ENCODE measurements around the gene ALK. TPM values are rescaled to one million over a fixed set of nuclear protein-coding genes. Genes with fewer than 3 reads are reported as not detected.

Gene ALK
- total RNA-seq, 1 experiment from 2014 or later: 0.07 TPM

DNA sequence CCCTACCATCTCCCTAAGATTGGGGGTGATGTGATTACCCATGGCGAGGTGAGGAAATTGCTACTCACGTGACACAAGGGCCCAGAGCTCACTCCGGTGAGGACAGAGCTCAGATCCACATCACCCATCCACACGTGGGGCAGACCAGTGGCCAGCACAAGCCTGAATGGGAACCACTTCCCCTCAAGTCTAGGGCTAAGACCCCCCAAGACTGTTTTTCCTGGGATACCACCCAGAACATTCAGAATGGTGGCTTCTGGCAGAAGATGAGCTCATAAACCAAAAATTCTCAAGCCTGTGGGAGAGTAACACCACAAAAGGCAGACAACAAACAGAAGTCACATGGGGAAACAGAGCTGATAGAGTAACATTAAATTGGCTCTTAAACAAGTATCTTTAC lies 321.4 kb downstream of the ALK start:
- H3K36me3 Mint-ChIP-seq (ENCODE audit: insufficient read depth, unreplicated experiment): no peaks in the 10 kb centered on the region
- ChIA-PET POLR2A (interaction anchor here (1.1 kb wide), 1 partner anchor 325 kb away, joined by 3 read pairs; no protein-coding TSS in a partner anchor), CTCF (interaction anchor here (0.8 kb wide), 1 partner anchor 299 kb away, joined by 3 read pairs; no protein-coding TSS in a partner anchor)
- no peaks in the 10 kb centered on the region for H3K27me3 Mint-ChIP-seq (ENCODE audit: insufficient read depth, unreplicated experiment)
- no peak for DNase-seq (ENCODE audit: unreplicated experiment)
- no peaks in the 10 kb centered on the region for H3K9me3 Mint-ChIP-seq (ENCODE audit: unreplicated experiment)
- H3K4me1 Mint-ChIP-seq (ENCODE audit: insufficient read depth, unreplicated experiment): peaks cover 6% of the 10 kb centered on the region
- intact Hi-C loops (cut with micrococcal nuclease): no loop called here
- TF ChIP-seq, protein P1, sequence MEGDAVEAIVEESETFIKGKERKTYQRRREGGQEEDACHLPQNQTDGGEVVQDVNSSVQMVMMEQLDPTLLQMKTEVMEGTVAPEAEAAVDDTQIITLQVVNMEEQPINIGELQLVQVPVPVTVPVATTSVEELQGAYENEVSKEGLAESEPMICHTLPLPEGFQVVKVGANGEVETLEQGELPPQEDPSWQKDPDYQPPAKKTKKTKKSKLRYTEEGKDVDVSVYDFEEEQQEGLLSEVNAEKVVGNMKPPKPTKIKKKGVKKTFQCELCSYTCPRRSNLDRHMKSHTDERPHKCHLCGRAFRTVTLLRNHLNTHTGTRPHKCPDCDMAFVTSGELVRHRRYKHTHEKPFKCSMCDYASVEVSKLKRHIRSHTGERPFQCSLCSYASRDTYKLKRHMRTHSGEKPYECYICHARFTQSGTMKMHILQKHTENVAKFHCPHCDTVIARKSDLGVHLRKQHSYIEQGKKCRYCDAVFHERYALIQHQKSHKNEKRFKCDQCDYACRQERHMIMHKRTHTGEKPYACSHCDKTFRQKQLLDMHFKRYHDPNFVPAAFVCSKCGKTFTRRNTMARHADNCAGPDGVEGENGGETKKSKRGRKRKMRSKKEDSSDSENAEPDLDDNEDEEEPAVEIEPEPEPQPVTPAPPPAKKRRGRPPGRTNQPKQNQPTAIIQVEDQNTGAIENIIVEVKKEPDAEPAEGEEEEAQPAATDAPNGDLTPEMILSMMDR (IDR thresholded peaks at IDR 0.05; ENCODE audit: unreplicated experiment): no peak
- H3K27ac Mint-ChIP-seq (ENCODE audit: low read depth, unreplicated experiment): no peak overlapping the region
- no TSS peak for BruUV-seq (replicated peaks)
- H3K4me3 Mint-ChIP-seq (ENCODE audit: unreplicated experiment): no peak overlapping the region

DNA sequence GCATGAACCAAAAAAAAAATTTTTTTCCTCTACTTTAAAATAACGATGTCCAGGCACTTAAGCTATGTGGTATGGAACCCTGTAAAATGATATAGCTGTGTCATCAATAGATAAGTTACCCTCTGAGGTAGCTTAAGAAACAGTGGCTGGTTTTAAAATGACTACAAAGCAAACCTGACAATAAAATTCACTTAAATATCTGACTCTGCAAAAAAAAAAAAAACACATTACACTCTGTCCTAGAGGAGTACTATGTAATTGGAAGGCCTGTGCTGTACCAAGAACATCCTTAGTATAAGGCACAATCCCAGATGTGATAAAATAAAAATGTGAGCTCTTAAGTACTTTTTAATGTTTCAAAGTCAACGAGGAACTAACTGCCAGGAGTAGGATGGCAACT lies 322.4 kb downstream of the ALK start:
- intact Hi-C loops (cut with micrococcal nuclease): no loop called here
- no peaks in the 10 kb centered on the region for H3K9me3 Mint-ChIP-seq (ENCODE audit: unreplicated experiment)
- H3K4me3 Mint-ChIP-seq (ENCODE audit: unreplicated experiment): no peak overlapping the region
- H3K36me3 Mint-ChIP-seq (ENCODE audit: insufficient read depth, unreplicated experiment): no peaks in the 10 kb centered on the region
- no peaks in the 10 kb centered on the region for H3K27me3 Mint-ChIP-seq (ENCODE audit: insufficient read depth, unreplicated experiment)
- POLR2A ChIA-PET: no interaction called here
- CTCF ChIA-PET: interaction anchor here (0.6 kb wide), 1 partner anchor 20 kb away, joined by 3 read pairs; no protein-coding TSS in a partner anchor
- DNase-seq (ENCODE audit: unreplicated experiment): no peak
- H3K4me1 Mint-ChIP-seq (ENCODE audit: insufficient read depth, unreplicated experiment): peaks cover 6% of the 10 kb centered on the region
- H3K27ac Mint-ChIP-seq (ENCODE audit: low read depth, unreplicated experiment): no peak overlapping the region
- TF ChIP-seq, protein P1 (IDR thresholded peaks at IDR 0.05; ENCODE audit: unreplicated experiment): no peak
- no TSS peak for BruUV-seq (replicated peaks)

DNA sequence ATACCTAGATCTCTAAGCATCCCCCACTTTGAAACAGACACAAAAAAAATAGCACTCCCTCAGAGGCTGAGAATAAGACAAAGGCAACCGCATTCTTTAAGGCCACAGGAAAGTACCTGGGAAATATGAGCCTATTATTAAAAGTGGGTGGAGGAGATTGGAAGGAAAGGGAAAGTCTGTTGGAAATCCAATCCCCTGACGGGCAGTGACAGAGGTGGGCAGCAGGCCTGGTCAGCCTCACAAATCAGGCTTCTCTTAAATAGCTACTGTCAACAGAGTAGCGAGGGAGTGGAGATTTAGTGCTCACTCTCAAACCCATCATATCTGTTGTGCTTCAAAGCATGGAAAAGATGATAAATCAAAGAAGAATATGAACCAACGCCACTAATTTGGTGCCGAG lies 324.4 kb downstream of the ALK start:
- BruUV-seq (replicated peaks): no TSS peak
- intact Hi-C loops (cut with micrococcal nuclease): no loop called here
- Mint-ChIP-seq H3K36me3 (ENCODE audit: insufficient read depth, unreplicated experiment) (no peaks in the 10 kb centered on the region), H3K4me3 (ENCODE audit: unreplicated experiment) (no peak overlapping the region), H3K9me3 (ENCODE audit: unreplicated experiment) (no peaks in the 10 kb centered on the region), H3K27me3 (ENCODE audit: insufficient read depth, unreplicated experiment) (no peaks in the 10 kb centered on the region), H3K4me1 (ENCODE audit: insufficient read depth, unreplicated experiment) (peaks cover 6% of the 10 kb centered on the region), H3K27ac (ENCODE audit: low read depth, unreplicated experiment) (no peak overlapping the region)
- TF ChIP-seq, protein P1 (IDR thresholded peaks at IDR 0.05; ENCODE audit: unreplicated experiment): no peak
- ChIA-PET POLR2A (no interaction called here), CTCF (no interaction called here)
- no peak for DNase-seq (ENCODE audit: unreplicated experiment)

DNA sequence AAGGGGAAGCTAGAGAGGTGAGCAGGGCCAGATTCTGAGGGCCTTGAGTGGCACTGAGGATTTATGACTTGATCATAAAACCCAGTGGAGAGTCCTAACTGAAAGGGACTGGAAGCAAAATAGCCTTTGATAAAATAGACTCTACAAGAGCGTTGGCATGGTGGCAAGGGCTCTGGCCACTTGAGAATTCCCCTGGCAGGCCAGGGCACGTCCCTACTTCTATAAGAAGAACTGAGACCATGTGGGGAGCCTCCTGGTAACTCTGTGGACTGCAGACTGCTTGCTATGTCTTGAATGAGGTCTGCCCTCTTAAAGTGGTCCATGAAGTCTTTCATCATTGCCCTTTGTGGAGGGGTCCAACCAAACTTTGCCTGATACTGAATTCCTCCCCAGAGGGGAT lies 324.8 kb downstream of the ALK start:
- Mint-ChIP-seq H3K4me1 (ENCODE audit: insufficient read depth, unreplicated experiment) (peaks cover 3% of the 10 kb centered on the region), H3K4me3 (ENCODE audit: unreplicated experiment) (no peak overlapping the region), H3K27ac (ENCODE audit: low read depth, unreplicated experiment) (no peak overlapping the region), H3K9me3 (ENCODE audit: unreplicated experiment) (no peaks in the 10 kb centered on the region), H3K27me3 (ENCODE audit: insufficient read depth, unreplicated experiment) (no peaks in the 10 kb centered on the region), H3K36me3 (ENCODE audit: insufficient read depth, unreplicated experiment) (no peaks in the 10 kb centered on the region)
- CTCF ChIA-PET: no interaction called here
- no peak for DNase-seq (ENCODE audit: unreplicated experiment)
- intact Hi-C loops (cut with micrococcal nuclease): no loop called here
- BruUV-seq (replicated peaks): no TSS peak
- TF ChIP-seq, protein P1 (IDR thresholded peaks at IDR 0.05; ENCODE audit: unreplicated experiment): no peak
- POLR2A ChIA-PET: no interaction called here

Measured in MCF 10A (cell line).